ENCODE results near the gene SEZ6.

DNA sequence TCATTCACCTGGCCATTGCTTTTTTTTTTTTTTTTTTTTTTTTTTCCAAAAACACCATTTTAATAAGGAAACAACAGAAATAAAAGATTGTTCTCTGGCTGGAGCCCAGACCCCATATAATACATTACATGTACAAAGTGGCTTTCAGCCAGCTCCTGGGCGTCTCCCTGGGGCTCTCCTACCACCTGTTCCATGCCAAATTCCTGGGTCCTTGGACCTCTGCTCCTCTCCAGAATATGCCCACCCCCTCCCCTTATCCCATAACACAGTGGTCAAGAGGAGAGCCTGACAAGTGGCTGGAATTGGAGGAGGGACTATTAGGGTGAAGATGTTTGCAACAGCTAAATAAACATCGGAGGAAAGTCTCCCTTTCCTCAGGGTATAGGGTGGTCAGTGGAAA lies 50.9 kb downstream of the SEZ6 start:
- TF ChIP-seq POLR2A (IDR thresholded peaks at IDR 0.05) (no peak), EP300 (IDR thresholded peaks at IDR 0.05) (no peak), POLR2AphosphoS5 (IDR thresholded peaks at IDR 0.05) (no peak)
- TF ChIP-seq, protein P1, sequence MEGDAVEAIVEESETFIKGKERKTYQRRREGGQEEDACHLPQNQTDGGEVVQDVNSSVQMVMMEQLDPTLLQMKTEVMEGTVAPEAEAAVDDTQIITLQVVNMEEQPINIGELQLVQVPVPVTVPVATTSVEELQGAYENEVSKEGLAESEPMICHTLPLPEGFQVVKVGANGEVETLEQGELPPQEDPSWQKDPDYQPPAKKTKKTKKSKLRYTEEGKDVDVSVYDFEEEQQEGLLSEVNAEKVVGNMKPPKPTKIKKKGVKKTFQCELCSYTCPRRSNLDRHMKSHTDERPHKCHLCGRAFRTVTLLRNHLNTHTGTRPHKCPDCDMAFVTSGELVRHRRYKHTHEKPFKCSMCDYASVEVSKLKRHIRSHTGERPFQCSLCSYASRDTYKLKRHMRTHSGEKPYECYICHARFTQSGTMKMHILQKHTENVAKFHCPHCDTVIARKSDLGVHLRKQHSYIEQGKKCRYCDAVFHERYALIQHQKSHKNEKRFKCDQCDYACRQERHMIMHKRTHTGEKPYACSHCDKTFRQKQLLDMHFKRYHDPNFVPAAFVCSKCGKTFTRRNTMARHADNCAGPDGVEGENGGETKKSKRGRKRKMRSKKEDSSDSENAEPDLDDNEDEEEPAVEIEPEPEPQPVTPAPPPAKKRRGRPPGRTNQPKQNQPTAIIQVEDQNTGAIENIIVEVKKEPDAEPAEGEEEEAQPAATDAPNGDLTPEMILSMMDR (IDR thresholded peaks at IDR 0.05) = no peak
